Stimulated activated CD8-positive, alpha-beta memory T cell treated with anti-CD3 and anti-CD28 coated beads, Interleukin-4, amount 100 ng/mL, for 1 hour (primary cell): ENCODE data around the gene IGSF9.

Experiments
- DNase-seq, 2 donors: peaks; one replicate each; pipeline ENCODE4 v3.0.0-alpha.2; 2020; ENCODE audit warnings: low read depth in 2 of 2, low spot score in 1 of 2

The IGSF9 gene

DNA sequence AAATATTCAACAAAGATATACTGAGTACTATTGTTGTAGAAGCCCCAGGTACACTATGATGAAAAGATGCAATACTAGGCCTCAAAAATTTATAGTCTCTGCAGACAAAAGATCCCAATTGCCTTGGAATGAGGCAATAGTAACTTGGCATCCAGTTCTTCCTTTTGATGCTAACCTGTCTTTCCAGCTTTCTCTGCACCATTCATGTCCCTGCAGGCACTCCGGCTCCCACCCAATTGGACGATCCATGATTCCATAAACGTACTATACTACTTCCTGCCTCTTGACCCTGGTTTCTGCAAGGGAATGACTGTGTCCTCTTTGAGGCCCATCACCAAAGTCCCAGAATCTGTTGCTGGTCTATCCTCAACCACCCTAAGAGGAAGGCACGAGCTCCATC, 12.1 kb downstream of the IGSF9 start:
- DNase-seq, result no peak

DNA sequence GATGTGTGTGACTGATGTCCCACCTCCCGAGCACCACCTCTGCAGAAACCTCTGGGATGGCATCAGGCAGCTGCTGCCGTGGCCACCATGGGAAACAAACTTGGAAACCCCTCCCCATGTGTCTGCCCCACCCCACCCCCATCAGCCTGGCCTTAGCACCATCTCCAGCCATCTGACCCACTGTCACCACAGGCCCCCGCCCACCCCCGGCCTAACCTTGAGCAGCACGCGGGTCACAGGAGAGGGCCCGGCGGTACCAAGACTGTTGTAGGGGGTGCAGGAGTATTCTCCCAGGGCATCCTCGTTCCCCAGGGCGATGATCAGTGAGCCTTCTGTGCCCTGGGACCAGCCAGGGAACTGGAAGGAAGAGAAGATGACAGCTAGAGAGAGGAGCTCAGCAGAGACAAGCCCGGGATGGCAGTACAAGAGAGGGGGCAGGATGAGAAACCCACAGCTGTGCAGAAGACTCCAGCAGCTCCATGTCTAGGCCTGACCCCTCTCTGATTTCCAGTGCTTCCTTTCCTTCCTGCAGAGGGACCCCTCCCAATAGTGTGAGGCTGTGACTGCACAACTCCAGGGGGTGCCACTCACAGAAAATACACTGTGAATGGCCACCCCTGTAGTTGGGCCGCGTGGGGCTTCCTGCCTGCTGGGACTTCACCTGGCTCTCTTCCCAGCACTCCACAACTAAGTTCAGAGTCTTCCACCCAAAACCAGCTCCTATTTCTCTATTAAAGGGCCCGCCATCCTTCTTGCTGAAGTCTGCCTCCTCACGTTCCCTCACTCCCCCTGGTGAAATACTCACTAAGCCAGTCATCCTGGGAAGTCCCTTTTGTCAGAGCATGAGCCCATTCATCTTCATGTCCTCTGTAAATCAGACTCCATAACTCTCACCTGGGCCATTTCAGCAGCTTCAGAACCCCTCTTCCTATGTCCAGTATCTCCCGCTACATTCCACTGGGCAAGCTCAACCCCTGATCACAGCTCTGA, 12.8 kb downstream of the IGSF9 start:
- DNase-seq, result no peak

DNA sequence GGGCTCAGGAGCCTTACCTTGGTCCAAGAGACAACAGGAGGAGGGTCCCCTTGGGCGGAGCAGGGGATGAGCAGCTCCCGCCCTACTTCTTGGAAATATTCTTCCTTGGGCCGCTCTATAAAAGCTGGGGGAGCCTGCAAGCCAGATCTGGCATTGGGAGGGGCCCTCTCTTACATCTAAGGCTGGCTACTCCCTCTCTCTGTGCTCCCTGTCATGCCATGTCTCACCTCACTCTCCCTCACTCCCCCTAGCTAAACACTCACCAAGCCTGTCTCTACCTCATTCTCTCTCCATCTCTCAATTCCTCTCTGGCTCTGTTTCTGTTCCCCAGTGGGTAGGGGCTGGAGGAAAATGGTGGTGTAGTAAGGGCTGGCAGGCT, 13.6 kb downstream of the IGSF9 start:
- no peak for DNase-seq

DNA sequence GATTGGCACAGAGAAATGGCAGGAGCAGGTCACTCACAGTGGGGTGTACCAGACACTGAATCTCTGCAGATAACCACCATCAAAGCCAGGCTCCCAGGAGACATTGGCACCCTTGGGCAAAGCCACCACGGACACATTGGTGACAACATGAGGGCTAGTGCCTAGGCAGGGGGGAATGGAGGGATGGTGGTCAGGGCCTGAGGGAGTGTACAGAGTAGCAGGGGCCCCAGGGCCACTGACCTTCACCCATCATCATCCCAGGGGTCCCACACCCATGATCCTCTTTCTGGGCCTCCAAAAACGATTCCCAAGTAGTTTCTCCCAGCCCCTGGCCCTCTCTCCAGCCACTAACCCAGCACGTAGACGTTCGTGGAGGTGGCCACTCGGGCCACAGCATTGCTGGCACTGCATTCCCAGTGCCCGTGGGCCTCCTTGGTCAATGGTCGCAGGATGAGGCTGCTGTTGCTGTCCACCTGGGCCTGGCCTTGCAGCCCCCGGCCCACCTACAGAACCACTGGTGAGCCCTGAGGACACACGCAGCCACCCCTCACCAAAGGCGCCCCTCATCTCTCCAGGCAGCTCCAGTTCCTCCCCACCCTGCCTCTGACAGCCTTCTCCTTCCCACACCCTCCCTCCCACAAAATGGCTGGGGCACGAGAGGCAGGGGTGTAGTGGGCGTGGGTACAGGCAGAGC, 14.2 kb downstream of the IGSF9 start:
- no peak for DNase-seq

DNA sequence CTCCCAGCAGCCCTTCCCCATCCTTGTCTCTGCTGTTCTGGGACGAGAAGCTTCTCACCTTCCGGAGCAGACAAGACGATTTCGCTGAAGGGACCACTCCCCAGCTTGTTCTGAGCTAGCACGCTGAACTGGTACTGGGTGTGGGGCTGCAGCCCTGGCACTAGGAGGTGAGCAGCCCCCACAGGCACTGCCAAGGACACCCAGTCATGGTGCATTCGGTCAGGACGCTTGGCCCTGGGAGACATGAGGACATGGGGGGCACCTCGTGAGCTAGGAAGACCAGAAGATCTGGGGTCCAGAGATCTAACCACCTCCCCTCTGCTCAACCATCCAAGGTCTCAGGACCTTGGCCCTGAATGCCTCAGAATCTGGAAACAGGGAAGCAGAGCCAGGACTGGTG, 14.8 kb downstream of the IGSF9 start:
- no peak for DNase-seq

DNA sequence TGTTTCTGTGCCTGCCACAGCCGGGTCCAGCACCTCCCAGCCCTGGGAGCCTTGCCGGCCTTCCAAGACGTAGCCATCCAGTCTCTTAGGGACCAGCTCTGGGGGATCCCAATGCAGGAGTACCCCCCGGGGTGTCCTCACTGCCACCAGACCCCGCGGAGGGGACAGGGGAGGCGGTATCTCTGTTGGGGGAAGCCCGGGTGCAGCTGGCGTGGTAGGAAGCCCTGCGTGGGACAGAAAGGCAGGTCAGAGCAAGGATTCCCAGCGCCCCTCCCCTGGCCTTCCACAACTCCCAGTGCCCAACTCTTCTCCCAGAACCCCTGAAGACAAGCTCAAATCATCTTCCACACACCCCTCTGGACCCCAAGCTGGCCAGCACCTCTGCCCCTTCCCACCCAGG, 15.2 kb downstream of the IGSF9 start:
- DNase-seq, result no peak

DNA sequence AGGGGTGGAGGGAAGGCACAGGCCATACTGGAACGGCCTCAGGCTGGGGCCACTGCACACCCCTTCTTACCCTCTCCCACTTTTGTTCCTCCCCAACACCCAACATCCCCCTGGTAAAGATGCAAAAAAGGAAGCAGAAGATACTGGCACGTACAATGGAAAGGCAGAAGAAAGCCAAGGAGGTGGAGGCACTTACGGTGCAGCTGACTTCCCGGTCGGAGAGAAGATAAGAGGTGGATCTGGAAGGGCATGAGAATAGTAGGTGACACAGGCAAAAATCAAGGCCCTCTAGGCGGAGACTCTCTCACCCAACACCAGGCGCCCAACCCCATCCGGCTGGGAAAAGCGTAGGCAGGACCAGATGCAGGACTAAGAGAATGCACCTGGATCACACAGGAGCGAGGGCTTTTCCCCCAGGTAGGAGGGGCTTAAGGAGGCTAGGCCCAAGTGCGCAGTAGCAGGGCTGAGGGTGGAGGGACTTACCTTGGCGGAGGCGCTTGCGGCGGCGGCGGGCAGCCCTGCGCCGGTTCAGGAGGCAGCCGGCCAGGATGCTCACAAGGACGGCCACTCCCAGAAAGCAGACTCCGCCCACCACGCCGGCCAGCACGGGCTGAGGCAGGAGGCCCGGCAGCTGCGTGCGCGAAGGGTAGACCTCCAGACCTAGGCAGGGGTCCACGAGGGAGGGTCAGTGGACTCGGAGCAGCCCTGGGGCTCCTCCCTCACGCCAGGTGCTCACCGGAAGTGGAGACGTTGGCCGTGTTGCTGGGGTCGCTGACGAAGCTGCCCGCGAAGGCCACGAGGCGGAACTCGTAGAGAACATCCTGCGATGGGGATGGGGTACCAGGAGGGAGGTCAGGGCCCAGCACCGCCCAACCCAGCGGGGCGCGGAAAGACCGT, 16.0 kb downstream of the IGSF9 start:
- no peak for DNase-seq

DNA sequence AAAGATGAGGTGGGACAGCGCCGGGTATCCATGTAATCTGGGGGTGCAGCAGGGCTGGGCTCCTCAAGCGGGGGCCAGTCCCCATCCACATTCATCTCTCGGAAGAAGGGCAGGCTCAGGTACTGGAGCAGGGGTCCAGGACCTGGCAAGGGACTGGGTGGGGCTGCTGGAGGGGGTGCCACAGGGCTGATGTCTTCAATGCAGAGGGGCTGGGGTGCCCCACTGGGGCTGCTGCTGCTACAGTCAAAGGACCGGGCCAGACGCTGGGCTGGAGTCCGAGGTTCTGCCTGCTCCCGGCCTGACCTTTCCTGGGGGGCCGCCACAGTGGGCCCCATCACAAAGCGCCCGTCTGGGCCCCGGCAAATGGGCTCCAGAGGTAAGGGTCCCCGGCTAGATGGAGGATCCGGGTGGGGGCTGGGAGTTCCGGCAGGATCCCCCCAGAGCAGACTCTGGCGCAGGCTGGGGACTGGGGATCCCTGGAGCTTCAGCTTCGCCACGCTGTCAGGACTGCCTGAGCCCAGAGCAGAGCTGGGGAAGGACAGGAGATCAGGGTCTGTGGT, 16.8 kb downstream of the IGSF9 start:
- DNase-seq, result no peak

DNA sequence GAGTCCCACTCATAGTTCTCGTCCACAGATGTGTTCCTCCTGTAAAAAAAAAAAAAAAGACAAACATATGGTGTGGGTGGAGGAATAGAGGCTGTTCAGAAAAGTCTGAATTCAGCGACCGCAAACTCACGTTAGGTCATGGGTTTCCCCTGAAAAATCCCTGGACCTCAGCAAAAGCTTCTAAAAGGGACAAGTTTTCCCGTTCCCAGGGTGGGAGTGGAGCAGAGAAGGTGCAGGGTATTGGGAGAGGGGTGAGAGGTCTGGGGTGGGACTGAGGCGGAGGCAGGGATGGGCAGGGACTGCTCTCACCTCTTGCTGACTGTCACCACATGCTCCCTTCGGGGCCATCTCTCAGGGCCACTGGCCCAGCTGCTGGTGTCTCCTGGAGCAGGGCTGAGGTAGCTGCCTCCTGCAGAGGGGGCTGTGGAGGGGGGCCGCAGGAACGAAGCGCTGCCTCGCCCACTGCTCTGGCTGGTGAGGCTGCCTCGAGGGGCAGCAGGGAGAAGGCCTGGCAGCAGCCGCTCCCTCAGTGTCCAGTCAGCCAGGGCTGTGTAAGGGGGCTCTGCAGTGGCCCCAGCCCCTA, 17.5 kb downstream of the IGSF9 start:
- DNase-seq, result no peak

DNA sequence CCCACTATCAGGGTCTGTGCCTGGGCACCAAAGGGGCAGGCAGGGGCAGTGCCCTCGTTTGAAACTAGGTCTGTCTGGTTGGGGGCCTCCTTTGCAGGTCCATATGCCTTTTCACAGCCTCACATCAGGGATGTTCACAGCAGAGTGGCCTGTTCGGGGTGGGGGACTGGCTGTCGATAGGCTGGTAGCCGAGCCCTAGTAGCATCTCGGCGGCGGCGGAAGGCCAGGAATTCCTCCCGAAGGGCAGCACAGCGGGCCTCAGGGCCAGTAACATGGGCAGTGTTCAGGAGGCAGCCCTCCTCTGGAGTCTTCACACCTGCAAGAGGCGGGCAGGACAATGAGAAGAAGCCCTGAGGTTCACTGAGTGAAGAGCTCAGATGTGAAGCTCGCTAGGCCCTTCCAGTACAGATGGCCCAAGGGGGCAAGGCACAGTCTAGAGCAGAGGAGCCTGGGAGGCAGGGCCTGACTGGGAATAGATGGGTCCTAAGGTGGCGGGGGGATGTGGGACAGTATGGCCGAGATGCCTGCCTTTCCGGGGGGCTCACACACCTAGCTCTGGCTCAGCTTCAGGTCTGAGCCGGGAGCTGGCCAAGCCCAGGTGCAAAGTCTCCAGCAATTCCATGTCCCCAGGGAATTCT, 18.1 kb downstream of the IGSF9 start:
- DNase-seq, result no peak

DNA sequence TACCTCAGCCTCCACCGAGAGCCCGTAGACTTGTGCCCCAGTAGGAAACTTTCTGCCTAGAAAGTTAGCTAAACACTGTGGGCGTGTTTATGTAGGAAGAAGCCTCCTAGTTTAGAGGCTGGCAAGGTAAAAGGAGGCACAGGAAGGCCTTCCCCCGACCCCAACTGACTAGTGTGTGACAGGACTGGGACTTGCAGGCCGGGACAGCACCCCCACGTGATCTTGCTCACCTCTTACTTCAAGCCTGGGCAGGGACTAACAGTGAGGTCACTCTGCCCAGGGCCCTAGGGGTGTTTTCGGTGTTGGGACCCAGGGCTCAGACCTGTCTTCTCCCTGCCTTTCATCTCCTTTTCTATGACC, 19.7 kb downstream of the IGSF9 start:
- no peak for DNase-seq

DNA sequence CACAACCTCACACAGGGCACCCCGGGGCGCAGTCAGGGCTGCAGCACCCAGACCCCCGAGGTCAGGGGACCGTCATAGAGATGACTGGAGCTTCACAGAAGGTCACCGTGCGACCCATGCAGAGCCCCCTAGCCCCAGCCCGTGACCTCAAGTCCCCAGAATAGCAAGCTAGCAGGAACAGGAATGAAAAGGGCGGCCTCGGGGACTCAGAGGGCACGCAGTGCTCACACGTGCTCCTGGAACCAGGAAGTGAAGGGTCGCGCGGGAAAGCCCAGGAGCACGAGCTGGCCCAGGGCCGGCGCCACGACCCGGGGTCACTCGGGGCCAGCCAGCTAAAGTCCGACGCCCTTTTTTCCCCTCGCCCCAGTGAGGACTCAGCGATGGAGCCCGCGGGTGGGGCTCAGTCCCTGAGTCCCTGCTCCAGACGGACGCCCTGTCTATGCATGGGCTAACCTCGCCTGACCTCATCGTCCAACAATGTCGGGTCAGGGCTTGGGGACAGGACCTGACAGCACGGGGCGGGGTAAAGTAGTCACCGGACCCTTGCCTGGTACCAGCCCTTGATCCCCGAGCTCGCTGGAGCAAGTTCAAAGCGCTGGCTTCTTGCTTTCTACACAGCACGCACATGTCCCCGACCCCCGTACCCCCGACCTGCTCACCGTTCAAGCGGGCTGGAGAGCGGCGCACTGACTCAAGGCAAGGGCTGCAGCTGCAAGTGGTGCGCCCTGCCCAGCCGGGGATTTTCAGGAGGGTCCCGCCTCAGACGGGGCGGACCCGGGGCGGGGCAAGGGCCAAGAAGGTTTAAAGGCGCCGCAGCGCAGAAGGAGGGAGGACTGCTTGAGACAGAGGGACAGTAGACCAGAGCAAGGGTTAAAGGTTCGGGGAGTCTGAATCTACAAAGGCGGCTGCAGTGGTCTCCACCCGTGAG, 20.4 kb downstream of the IGSF9 start, which contains the start of gene TAGLN2:
Gene TAGLN2, minus strand, starts transcription at position 717 of the 928 bp plus-strand sequence. CDS start 4,998 bp downstream, outside the sequence.
- peak; percentile 73 to 78 for DNase-seq

DNA sequence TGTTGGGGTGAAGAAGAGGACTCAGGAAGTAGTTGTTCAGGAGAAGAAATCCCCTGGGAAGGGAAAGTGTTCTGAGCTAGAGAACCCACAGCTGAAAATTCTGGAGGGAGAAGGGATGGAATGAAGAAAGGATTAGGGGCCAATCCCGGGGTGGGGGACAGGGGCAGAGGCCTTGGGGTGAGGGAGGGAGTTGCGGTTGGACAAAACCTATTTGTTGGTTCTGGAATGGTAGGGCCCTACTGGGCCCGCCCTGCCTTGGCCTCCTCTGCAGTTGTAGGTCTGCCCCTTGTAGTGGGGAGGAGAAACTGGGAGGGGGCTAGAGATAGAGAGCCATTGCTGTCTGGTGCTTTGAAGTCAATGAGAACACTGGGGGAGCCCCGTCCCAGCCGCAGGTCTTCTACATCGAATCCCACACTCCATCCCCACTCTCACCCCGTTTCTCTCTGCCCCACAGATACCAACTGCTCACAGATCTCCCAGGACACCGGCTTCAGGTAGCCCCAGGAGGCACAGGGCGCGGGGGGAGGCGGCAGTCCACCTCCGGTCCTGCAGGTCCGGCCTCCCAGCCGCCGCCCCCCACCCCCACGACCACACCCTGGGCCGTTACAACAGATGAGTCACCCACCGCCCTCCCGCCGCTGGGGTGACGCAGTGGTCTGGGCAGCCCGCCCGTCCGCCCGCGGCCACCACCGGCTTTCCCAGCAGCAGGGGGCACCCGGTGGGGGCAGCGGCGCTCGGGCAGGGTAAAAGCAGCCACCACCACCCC, 21.2 kb downstream of the IGSF9 start:
- peak; percentile 32 to 40 for DNase-seq

DNA sequence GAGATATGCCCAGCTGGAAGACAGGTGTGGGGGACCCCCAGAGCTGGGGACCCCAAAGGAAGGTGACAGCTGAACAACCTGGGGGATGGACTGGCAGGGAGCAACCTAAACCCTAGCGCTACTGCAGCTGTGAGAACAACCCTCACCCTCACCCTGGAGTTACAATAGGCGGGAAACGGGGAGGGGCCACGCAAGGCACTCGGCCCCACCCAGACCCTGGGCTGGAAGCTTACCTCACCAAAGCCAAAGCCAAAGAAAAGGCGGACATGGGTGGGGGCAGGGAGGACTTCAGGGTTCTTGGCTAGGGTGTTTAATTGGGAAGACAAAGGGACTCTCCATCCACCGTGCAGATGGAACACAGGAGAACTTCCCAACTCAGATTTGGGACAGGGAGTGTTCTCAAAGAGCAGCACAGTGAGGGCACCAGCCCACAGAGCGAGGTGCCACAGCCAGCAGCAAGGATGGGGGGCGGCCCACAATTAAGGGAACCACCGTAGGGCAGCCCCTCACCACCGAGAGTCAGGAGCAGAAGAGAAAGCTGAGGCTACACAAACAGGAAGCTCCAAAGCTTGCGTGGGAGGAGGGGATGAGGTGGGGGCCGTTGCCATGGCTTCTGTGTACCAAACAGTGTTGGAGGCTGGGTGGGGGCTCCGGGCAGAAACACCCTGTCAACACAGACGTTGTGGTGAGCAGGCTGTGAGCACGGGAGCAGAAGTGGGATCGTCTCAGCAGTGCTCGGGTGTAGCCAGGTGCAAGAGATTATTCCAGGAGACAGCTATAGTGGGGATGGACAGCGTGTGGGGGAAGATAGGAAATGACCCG, 22.0 kb downstream of the IGSF9 start:
- DNase-seq, result peak; percentile 68 to 83

DNA sequence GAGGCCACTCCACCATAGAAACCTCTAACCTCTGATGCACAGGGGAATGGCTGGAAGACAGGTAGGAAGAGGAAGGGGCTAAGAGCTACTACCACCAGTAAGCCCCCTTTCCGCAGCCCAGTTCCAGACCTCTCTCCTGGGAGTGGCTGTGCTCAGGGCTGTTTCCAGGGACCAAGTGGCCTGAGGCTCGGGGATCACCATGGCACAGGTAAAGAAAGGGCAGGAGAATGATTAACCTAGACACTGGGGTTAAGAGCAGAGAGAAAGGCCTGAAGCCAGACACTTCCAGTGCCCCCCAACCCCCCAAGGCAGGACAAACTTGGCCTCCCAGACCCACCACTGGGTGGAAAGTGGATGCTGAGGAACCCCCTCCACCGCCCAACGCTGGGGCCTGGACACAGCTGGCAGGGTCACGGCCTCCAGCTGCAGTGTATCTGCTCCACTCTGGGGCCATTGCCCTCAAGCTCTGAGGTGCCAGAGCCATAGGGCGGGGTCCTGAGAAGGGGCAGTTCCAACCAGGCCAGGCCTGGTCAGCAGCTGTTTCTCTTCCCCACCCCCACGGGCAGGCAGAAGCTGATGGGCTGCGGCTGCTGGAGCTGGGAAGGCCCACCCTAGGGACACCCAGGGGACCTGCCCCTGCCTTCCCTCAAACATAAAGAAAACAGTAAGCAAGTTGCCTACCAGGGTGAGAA, 22.8 kb downstream of the IGSF9 start:
- no peak for DNase-seq

DNA sequence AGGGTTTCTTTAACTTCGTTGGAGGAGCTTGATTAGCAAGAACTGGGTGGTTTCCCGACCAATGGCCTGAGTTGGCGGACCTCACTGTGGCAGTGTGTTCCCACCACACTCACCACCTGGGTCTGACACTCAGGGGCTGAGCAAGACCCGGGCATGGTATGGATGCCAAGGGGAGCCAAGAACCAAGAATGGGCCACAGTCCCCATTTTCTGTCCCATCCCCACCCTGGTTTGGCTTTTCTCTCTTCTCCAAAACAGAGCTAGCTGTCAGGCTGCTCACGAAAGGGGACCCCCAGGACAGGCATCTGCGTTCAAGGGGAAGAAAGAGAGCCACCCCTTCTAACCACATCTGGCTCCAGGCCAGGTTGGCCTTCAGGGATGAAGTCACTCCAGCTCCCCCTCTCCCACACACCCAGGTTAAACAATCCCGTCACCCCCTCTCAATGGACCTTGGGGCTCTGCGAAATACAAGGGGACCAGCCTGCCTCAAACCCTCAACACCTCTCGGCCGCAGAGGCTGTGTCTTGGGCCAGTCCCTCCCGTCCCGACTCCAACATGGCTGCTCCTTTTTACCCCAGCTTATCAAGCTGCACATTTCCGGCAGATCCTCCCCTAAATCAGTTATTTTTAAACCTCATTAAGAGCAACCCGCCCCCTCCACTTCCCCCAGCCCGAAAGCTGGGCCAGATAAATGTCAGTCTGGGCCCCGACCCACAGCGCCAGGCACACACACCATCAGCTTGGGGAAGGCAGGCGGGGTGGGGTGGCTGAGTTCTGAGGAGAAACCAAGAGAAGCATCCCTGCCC, 23.5 kb downstream of the IGSF9 start:
- no peak for DNase-seq
